HepG2 (cell line): ENCODE data around the gene PDE9A. TPM values are rescaled to one million over a fixed set of nuclear protein-coding genes. Genes with fewer than 3 reads are reported as not detected.
A peak's percentile ranks its signal among the peaks of the same experiment; 100 is the strongest.

Experiments used
- ATAC-seq: fragments of 200-7000 bp; cut with Tn5 transposase; 3 replicates; pipeline ENCODE4 v1.9.1; 2020; ENCODE audit warnings: mild to moderate bottlenecking, moderate library complexity
- BruUV-seq: library from RNA; stranded (reverse); fragments of 400-500 nt; replicated peaks from 2 replicates; lab custom pipeline; 2021; lab: Mats Ljungman, UMichigan
- CTCF ChIA-PET: fragments of 300-600 bp; formaldehyde crosslinking; extraction: SDS; loops from one replicate; lab custom pipeline; 2021; ENCODE audit warnings: low total read pairs, inconsistent platforms, low intra/inter-chr PET ratio; lab: Yijun Ruan, JAX
- POLR2A ChIA-PET: fragments of 350-600 bp; sonication (Branson Sonifier 250); formaldehyde crosslinking; loops from one replicate; lab custom pipeline; 2020; ENCODE audit warnings: antibody characterized with exemption, inconsistent platforms; lab: Yijun Ruan, JAX
- DNase-seq: peaks from one replicate; pipeline ENCODE4 v3.0.0-alpha.2; 2015; ENCODE audit warnings: low spot score
- FAIRE-seq: peaks from 3 replicates; lab custom pipeline; 2011; peaks lifted over from hg19 to GRCh38; lab: Jason Lieb, UNC
- H2AFZ ChIP-seq: one replicate; pipeline ENCODE4 v1.6.1; 2011; ENCODE audit warnings: low read length, inconsistent platforms
- H3K27ac ChIP-seq: fragments of 300-600 bp; 3 replicates; pipeline ENCODE4 v1.8.0; 2011; ENCODE audit warnings: mixed run types, mild to moderate bottlenecking, mixed read lengths, low read length, inconsistent platforms; ENCODE audit not compliant: insufficient read depth; ENCODE audit errors: extremely low read length
- H3K27me3 ChIP-seq, 2 experiments: fragments of 200-600 bp in 1 of 2; 2 replicates in 1 of 2; 3 replicates in 1 of 2; pipeline versions ENCODE4 v1.6.0 to v1.8.0; 2011; ENCODE audit warnings: low read length in 2 of 2, mild to moderate bottlenecking in 2 of 2, moderate library complexity in 2 of 2, inconsistent platforms in 1 of 2; ENCODE audit not compliant: insufficient read depth in 2 of 2, control insufficient read depth in 1 of 2
- H3K36me3 ChIP-seq, 2 experiments: fragments of 200-600 bp in 1 of 2; replicated peaks in 1 of 2; 2 replicates in 1 of 2; 3 replicates in 1 of 2; pipeline versions ENCODE4 v1.5.1 to v1.8.0; 2011; ENCODE audit warnings: low read length in 2 of 2, inconsistent platforms in 1 of 2; ENCODE audit not compliant: insufficient read depth in 2 of 2, control insufficient read depth in 1 of 2
- H3K4me1 ChIP-seq: 2 replicates; pipeline ENCODE4 v1.5.1; 2012; ENCODE audit warnings: low read length, inconsistent platforms; ENCODE audit not compliant: insufficient read depth
- H3K4me2 ChIP-seq: 2 replicates; pipeline ENCODE4 v1.6.0; 2011; ENCODE audit warnings: low read depth, low read length, inconsistent platforms
- H3K4me3 ChIP-seq, 3 experiments: fragments of 200-600 bp in 1 of 3; sonication (generic), shearing (Covaris generic) in 1 of 3; replicated peaks in 1 of 3; 2 replicates each; pipeline ENCODE4 v1.5.1; 2011 to 2016; ENCODE audit warnings: low read length in 3 of 3, inconsistent platforms in 2 of 3, low read depth in 2 of 3, mild to moderate bottlenecking in 2 of 3, control low read depth in 1 of 3, mixed read lengths in 1 of 3; ENCODE audit not compliant: insufficient read depth in 1 of 3
- H3K79me2 ChIP-seq: one replicate; pipeline ENCODE4 v1.6.1; 2011; ENCODE audit warnings: low read length, inconsistent platforms; ENCODE audit not compliant: insufficient read depth
- H3K9ac ChIP-seq: 2 replicates; pipeline ENCODE4 v1.6.0; 2011; ENCODE audit warnings: mild to moderate bottlenecking, low read depth, low read length, inconsistent platforms; ENCODE audit not compliant: insufficient read depth
- H3K9me3 ChIP-seq: 2 replicates; pipeline ENCODE4 v1.5.1; 2012; ENCODE audit warnings: mild to moderate bottlenecking, low read length
- H4K20me1 ChIP-seq: 2 replicates; pipeline ENCODE4 v1.6.0; 2011; ENCODE audit warnings: inconsistent platforms, mild to moderate bottlenecking, low read length, moderate library complexity; ENCODE audit not compliant: insufficient read depth
- NCOR1 ChIP-seq: fragments of 200-600 bp; sonication (generic); IDR thresholded peaks from 2 replicates; pipeline ENCODE4 v1.7.0; 2017; ENCODE audit warnings: antibody characterized with exemption, low read length, borderline replicate concordance
- ZNF383 ChIP-seq: sonication (generic); formaldehyde crosslinking; IDR thresholded peaks from 2 replicates; pipeline ENCODE4 v1.4.0; 2020; ENCODE audit warnings: missing genetic modification reagents, mild to moderate bottlenecking, borderline replicate concordance
- ZNF629 ChIP-seq: sonication (generic); formaldehyde crosslinking; conservative IDR thresholded peaks from 2 replicates; pipeline ENCODE4 v1.5.0; 2020; ENCODE audit warnings: missing genetic modification reagents
- WGBS: methylation state at CpG from one replicate; pipeline ENCODE4 v1.1.6; 2017; ENCODE audit warnings: low lambda C conversion rate; 5-methylcytosine and 5-hydroxymethylcytosine counted together
- in situ Hi-C: cut with HindIII; loops from 2 replicates; pipeline ENCODE4 v1.10.0; 2017; ENCODE audit warnings: low pct_unique_long_range_greater_than_20kb; ENCODE audit not compliant: extremely low pct_ligation_motif_present
- intact Hi-C: fragments of 100-400 bp; cut with micrococcal nuclease; formaldehyde crosslinking; loops from one replicate; pipeline ENCODE4 v1.10.0; 2022; ENCODE audit not compliant: unreplicated experiment
- polyA plus RNA-seq, 8 experiments: library from polyadenylated mRNA; depleted of rRNA in 3 of 8; stranded (reverse) in 7 of 8; unstranded in 1 of 8; fragments of >200 nt; fragmentation: Illumina TruSeq in 4 of 8; extraction: Trizol in 4 of 8; gene quantifications; 2 replicates each; pipeline versions ENCODE4 v1.2.1 to v1.2.3, GENCODE V29; 2011 to 2016; ENCODE audit warnings: low read depth in 4 of 8, missing spikeins in 1 of 8, mixed read lengths in 1 of 8; ENCODE audit not compliant: insufficient read depth in 1 of 8
- total RNA-seq, 5 experiments: library from RNA; depleted of rRNA; stranded (reverse); fragments of >200 nt; fragmentation: Illumina TruSeq; extraction: Trizol; gene quantifications; 2 replicates each; pipeline ENCODE4 v1.2.3, GENCODE V29; 2016; ENCODE audit warnings: low read depth in 1 of 5

Gene PDE9A
- total and polyA plus RNA-seq, 2 of the 13 experiments (the other 11 are each of a cell fraction or from before 2014, with no cell fraction given): 4.6 to 19.7 TPM

DNA sequence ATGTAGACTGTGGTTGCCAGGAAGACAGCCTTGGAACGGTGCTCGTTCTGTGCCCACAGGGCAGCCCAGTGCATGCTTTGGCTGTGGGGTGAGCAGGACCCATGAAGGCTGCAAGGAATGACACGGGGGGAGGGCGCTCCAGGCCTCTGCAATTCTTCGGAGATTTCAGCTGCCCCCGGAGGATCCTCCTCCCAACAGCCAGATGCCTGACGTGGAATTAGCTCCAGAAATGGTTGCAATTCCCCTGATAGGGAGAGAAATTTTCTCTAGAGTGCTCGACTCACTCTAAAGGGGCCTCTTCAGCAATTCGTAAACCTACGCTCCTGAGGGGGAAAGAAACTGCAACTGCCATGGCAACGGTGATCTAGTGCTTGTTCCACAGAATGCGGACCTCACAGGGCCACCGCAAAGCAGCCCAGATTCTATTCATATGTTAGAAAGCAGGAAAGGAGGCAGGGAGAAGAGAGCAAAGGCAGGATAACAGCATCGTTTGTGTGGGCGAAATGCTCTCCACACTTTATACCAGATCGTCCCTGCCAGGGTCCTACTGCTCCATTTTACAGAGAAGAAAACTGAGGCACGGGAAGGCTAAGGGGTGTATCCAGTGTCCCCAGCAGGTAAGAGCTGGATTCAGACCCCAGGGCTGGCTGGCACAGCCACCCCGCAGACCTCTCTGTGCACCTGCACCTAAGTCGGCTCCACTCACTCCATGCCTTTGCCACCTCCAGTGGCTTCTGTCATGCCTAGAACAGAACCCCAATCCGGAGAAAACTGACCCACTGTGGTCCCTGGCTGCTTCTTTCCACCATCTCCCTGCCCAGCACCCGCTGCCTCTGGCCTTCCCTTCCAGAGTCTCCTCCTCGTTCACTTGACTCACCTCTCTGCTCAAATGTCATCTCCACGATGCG, 11.9 kb upstream of the PDE9A start:
- POLR2A ChIA-PET: interaction anchor here (1.3 kb wide), 1 partner anchor 12 kb away, joined by 4 read pairs; the partner anchor contains the start of gene PDE9A
- ATAC-seq: no peak
- TF ChIP-seq ZNF629 (0 out of 2 replicates have a peak, but pooled peaks have one; percentile 28), ZNF383 (CRISPR knock-in tag) (no peak)
- TF ChIP-seq, all 625 proteins: peak for 1

DNA sequence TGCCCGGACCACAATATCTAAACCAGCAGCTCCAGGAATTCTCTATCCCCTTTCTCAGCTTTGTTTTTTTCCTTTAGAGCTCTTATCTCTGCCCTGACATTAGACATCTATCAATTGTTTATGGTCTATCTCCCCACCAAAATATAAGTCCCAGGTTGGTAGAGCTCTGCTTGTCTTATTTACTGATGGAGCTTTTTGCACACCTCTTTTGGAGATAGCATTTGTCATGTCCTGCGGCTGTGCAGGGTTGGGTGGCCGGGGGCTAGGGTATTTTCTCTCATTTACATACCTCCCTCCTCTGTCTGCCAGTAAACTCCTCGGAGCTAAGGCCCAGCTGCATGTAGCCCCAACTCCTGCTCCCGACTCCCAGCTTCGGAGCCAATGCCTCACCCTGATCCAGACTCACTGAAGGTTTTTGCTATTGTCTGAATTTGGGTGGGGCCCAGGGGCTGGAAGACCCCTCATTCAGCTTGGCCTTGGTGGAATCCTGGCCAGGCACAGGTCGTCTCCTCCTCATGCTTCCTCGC, 11.1 kb upstream of the PDE9A start:
- Histone ChIP-seq H3K36me3 (no peaks in the 10 kb centered on the region), H3K9me3 (no peaks in the 10 kb centered on the region), H3K79me2 (no peaks in the 10 kb centered on the region), H4K20me1 (no peaks in the 10 kb centered on the region), H3K4me1 (peaks cover 29% of the 10 kb centered on the region), H3K4me2 (no peak overlapping the region), H2AFZ (no peak overlapping the region), H3K9ac (no peak overlapping the region), H3K27ac (no peak overlapping the region), H3K27me3 (peaks cover 12 to 47% of the 10 kb centered on the region in 2 experiments), H3K4me3 (no peak overlapping the region)
- ATAC-seq (no peak), DNase-seq (no peak), FAIRE-seq (no peak)
- ChIA-PET POLR2A (no interaction called here), CTCF (no interaction called here)
- in situ Hi-C loops (no loop called here), intact Hi-C loops (no loop called here)
- no peak for TF ChIP-seq NCOR1
- WGBS: 17% methylated on average over 7 of the region's 8 CpGs
- BruUV-seq: no TSS peak

More for the DNA sequence above, 11.9 kb upstream of the PDE9A start:
- Histone ChIP-seq H3K9me3 (no peaks in the 10 kb centered on the region), H3K36me3 (no peaks in the 10 kb centered on the region), H4K20me1 (no peaks in the 10 kb centered on the region), H3K27ac (no peak overlapping the region), H3K27me3 (peaks cover 12 to 44% of the 10 kb centered on the region in 2 experiments), H3K4me3 (no peak overlapping the region), H2AFZ (no peak overlapping the region), H3K79me2 (no peaks in the 10 kb centered on the region), H3K9ac (no peak overlapping the region), H3K4me2 (no peak overlapping the region), H3K4me1 (peaks cover 29% of the 10 kb centered on the region)
- DNase-seq: no peak
- WGBS: 37% methylated on average over 23 of the region's 24 CpGs
- CTCF ChIA-PET: no interaction called here
- FAIRE-seq: no peak
- in situ Hi-C loops: no loop called here
- no TSS peak for BruUV-seq
- intact Hi-C loops: no loop called here
